IPS DF 6.9 (cell line): ENCODE data around the gene ARHGAP32.

Experiments used
- DNase-seq: peaks from one replicate; pipeline ENCODE4 v3.0.0-alpha.2; 2013; ENCODE audit warnings: low read depth, low spot score
- H3K27ac ChIP-seq: one replicate; pipeline ENCODE4 v1.5.1; 2013; ENCODE audit warnings: low read length, control low read depth
- H3K27me3 ChIP-seq: 2 replicates; pipeline ENCODE4 v1.6.1; 2013; ENCODE audit warnings: mild to moderate bottlenecking, low read length; ENCODE audit not compliant: control insufficient read depth, insufficient read depth
- H3K36me3 ChIP-seq: 2 replicates; pipeline ENCODE4 v1.6.1; 2013; ENCODE audit warnings: low read length; ENCODE audit not compliant: control insufficient read depth, insufficient read depth
- H3K4me1 ChIP-seq: 2 replicates; pipeline ENCODE4 v1.6.1; 2013; ENCODE audit warnings: low read length; ENCODE audit not compliant: control insufficient read depth, insufficient read depth
- H3K4me3 ChIP-seq: 2 replicates; pipeline ENCODE4 v1.5.1; 2013; ENCODE audit warnings: mild to moderate bottlenecking, low read length
- H3K9me3 ChIP-seq: 2 replicates; pipeline ENCODE4 v1.6.1; 2013; ENCODE audit warnings: low read length, inconsistent platforms; ENCODE audit not compliant: control insufficient read depth, insufficient read depth
- WGBS: extraction: QIAGEN DNeasy Blood & Tissue Kit; methylation state at CpG from one replicate; pipeline ENCODE4 v1.1.7; 2013; ENCODE audit warnings: mixed read lengths, missing lambda C conversion rate; ENCODE audit not compliant: insufficient read length, insufficient coverage; 5-methylcytosine and 5-hydroxymethylcytosine counted together

The ARHGAP32 gene

DNA sequence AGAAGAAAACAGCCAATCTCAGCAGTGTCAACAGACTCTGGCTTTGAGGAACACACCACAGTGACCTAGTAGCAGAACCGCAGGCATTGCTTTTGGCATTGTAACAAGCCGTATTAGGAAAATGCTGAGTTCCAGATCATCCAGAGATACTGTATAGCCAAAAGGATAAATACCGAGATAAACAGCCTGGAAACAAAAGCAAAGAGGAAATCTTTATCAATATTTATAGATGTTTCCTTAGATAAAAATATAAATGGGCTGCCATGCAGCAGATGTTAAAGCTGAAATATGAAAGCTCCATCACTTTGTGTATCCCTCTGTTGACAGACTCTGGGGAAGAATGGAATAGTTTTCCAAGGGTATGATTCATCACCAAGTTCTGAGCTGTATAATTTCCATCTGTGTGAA is 150.5 kb downstream of the ARHGAP32 start:
- Histone ChIP-seq H3K27ac (no peak overlapping the region), H3K9me3 (no peaks in the 10 kb centered on the region), H3K36me3 (no peaks in the 10 kb centered on the region), H3K27me3 (no peaks in the 10 kb centered on the region), H3K4me1 (no peaks in the 10 kb centered on the region; the same call in 1 of the 2 replicates), H3K4me3 (no peak overlapping the region)
- WGBS = no CpG with 5 or more reads among the region's 3 CpGs
- DNase-seq = no peak

DNA sequence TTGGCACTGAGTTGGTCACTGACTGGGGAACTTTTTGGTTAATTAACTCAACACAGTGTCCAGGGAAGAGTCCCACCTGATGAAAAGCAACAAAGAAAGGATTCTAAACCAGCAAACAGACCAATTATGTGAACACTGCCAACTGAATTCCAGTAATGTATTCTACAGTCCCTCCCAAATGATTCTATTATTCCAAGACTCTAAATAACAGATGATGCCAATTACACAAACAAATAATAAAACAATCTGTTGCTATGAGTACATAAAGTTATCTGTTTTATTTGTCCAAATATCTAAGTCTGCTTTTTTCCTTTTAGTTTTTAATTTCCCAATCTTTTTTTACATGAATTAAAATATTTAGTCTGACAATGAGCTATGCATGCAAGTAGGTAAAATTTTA is 151.2 kb downstream of the ARHGAP32 start:
- Histone ChIP-seq H3K27me3 (no peaks in the 10 kb centered on the region), H3K36me3 (no peaks in the 10 kb centered on the region), H3K4me1 (no peaks in the 10 kb centered on the region; the same call in 1 of the 2 replicates), H3K27ac (no peak overlapping the region), H3K9me3 (no peaks in the 10 kb centered on the region), H3K4me3 (no peak overlapping the region)
- no peak for DNase-seq

DNA sequence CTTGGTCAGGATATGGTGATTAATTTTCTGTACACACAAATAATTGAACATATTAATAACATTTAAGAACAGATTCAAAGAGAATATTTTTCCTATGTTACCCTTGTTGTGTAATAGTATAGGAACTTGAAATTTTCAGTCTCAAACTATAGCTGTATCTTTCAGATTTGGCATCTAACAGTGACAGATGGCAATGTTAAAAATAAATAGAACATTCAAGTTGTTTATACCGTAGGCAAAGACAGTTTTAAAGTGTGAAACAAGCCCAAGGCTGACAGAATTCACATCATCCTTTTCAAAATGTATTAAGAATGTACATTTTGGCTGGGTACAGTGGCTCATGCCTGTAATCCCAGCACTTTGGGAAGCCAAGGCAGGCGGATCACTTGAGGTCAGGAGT is 156.9 kb downstream of the ARHGAP32 start:
- no peak for DNase-seq
- no peak overlapping the region for H3K27ac ChIP-seq
- H3K4me1 ChIP-seq = no peaks in the 10 kb centered on the region; the same call in 1 of the 2 replicates
- no peaks in the 10 kb centered on the region for H3K27me3 ChIP-seq
- WGBS = no CpG with 5 or more reads among the region's 2 CpGs
- no peak overlapping the region for H3K4me3 ChIP-seq
- H3K9me3 ChIP-seq = no peaks in the 10 kb centered on the region
- no peaks in the 10 kb centered on the region for H3K36me3 ChIP-seq

DNA sequence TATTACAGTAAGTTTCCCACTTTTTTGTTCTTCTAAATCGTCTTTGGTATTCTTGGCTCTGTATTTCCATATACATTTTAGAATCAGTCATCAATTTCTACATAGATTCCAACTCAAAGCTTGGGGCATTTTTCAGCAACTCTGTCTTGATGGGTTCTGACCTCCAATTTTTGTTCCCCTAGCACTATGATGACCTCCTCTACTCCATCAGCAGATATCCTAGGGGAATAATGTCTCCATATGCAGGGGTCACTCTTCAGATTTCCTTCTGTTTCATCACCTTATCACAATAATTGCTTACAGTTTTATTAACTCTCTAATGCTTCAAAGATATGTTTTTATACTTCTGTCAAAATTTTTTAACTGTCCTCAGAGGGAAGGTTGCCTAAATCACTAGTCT is 158.1 kb downstream of the ARHGAP32 start:
- Histone ChIP-seq H3K9me3 (no peaks in the 10 kb centered on the region), H3K4me3 (no peak overlapping the region), H3K4me1 (no peaks in the 10 kb centered on the region; the same call in 1 of the 2 replicates), H3K27me3 (no peaks in the 10 kb centered on the region), H3K36me3 (no peaks in the 10 kb centered on the region), H3K27ac (no peak overlapping the region)
- no CpG with 5 or more reads among the region's 1 CpG for WGBS
- no peak for DNase-seq

DNA sequence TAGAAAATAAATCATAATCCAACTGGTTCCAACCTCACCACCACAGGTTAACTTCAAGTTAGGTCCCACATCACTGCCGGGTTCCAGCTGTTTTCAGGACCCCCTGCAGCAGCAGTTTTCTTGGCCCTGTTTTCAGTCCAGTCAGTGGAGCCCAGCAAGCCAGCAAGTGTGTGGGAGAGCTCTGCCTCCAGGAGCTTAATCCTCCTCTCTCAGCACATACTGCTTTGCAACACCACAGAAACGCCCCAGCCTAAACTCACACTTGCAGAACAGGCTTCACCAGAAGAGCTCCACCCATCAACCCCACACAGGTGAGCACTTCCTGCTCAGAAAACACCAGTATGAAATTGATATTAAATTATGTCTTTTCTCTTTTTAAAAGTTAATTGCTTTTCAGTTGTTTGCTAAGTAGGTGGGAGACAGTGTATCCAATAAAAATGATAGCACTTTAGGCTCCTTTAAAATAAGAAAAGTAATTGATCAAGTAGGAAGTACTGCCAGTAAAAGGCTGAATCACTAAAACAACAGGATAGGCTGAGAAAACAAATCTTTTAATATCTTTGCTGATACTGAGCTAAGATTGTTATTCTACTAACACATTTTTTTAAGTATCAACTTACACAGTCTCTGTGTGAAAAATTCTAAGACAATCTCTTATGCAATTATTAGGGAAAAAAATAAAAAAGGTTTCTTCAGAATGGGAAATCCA is 168.0 kb downstream of the ARHGAP32 start:
- Histone ChIP-seq H3K36me3 (no peaks in the 10 kb centered on the region), H3K27ac (no peak overlapping the region), H3K4me3 (no peak overlapping the region), H3K9me3 (no peaks in the 10 kb centered on the region), H3K4me1 (no peaks in the 10 kb centered on the region), H3K27me3 (no peaks in the 10 kb centered on the region)
- no CpG with 5 or more reads among the region's 2 CpGs for WGBS
- peak; percentile 13 for DNase-seq

DNA sequence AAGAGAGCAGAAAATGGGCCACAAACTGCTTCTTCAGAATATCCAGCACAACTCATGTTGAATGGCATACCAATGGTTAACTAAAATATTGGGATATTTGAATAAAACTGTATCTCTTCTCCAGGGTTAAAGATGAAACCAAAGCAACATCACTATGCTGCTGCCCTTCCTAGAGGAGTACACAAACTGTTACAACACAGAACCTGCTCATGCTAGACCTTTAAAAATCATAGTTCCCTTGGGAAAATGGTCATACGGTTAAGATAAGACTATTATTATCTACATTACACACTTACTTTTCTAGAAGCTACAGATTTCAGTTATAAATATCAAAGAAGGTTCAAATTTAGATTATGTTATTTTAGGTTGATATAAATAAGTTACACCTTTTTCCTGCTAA is 170.8 kb downstream of the ARHGAP32 start:
- WGBS = no CpG with 5 or more reads among the region's 1 CpG
- no peaks in the 10 kb centered on the region for H3K4me1 ChIP-seq
- DNase-seq = no peak
- H3K27ac ChIP-seq = no peak overlapping the region
- H3K36me3 ChIP-seq = no peaks in the 10 kb centered on the region
- no peaks in the 10 kb centered on the region for H3K9me3 ChIP-seq
- no peak overlapping the region for H3K4me3 ChIP-seq
- no peaks in the 10 kb centered on the region for H3K27me3 ChIP-seq

DNA sequence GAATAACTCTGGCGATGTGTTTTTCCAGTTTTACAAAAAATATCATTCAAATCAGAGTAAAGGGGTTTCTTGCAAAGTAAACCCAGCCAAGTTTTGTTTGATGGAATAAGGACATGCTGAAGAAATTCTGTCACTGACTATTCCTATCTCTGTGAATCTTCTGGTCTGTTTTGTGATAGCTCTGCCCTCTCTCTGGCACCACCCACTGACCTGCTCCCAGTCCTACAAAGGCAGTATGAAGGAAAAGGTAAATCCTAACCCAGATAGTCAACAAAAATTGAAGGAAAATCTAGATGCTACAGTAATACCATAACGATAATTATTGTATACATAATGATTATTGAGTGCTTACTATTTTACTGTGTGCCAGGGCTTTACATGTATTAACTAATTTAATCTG is 173.1 kb downstream of the ARHGAP32 start:
- no peak overlapping the region for H3K27ac ChIP-seq
- no peak for DNase-seq
- no peaks in the 10 kb centered on the region for H3K9me3 ChIP-seq
- no peak overlapping the region for H3K4me3 ChIP-seq
- no CpG with 5 or more reads among the region's 2 CpGs for WGBS
- H3K4me1 ChIP-seq = no peaks in the 10 kb centered on the region
- H3K27me3 ChIP-seq = no peaks in the 10 kb centered on the region
- H3K36me3 ChIP-seq = no peaks in the 10 kb centered on the region

DNA sequence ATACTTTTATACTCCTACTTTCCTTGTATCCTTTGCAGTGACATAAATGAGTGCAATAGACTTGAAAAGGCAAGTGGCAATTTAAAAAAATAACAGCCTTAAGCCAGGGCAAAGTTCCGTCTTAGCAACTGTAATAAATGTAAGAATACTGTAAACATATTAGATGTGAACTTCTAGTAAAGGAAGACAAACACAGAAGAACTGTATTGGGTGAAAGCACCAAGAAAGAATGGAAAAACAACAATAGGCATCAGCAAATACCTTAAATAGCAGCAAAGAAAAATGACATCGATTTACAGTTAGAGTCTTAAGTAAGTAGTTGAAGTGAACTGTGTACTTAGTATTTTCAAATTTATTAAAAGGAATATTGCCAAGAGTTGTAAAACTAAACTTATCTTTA is 174.0 kb downstream of the ARHGAP32 start:
- DNase-seq = no peak
- Histone ChIP-seq H3K4me1 (no peaks in the 10 kb centered on the region), H3K4me3 (no peak overlapping the region), H3K27ac (no peak overlapping the region), H3K27me3 (no peaks in the 10 kb centered on the region), H3K36me3 (no peaks in the 10 kb centered on the region), H3K9me3 (no peaks in the 10 kb centered on the region)
- no CpG with 5 or more reads among the region's 2 CpGs for WGBS

DNA sequence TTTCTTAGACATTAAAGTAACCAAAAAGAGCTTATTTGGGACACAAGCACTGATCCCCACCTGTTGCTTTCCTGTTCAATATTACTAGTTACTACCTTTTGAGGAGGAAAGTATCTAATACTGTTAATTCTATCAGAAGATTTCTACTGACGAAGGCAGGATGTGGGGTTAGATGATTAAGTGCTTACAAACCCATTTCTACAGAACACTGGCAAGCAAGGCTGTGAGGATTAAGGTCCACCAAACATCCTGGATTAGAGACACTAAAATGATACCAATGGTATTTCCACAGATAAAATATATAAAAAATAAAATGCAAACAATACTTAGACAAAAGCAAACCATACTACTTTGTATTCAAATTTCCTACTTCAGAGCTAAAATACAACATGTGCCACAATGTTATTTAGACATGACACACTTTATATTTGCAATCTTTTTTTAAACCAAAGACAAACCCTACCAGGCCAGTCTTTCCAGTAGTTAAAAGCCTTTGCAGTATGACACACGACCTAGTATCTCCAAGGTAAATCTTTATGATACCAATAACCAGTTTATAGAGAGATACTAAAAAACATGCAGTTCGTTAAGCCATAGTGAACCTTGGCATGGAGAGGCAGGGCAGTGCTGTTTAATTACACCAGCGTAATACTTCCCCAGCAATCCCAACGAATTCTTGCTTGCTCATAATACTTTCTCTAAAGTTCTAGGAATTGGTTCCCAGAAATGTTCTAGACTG is 178.2 kb downstream of the ARHGAP32 start:
- no peak overlapping the region for H3K4me3 ChIP-seq
- H3K9me3 ChIP-seq = no peaks in the 10 kb centered on the region
- no CpG with 5 or more reads among the region's 5 CpGs for WGBS
- no peaks in the 10 kb centered on the region for H3K36me3 ChIP-seq
- no peaks in the 10 kb centered on the region for H3K4me1 ChIP-seq
- no peak overlapping the region for H3K27ac ChIP-seq
- DNase-seq = no peak
- no peaks in the 10 kb centered on the region for H3K27me3 ChIP-seq

DNA sequence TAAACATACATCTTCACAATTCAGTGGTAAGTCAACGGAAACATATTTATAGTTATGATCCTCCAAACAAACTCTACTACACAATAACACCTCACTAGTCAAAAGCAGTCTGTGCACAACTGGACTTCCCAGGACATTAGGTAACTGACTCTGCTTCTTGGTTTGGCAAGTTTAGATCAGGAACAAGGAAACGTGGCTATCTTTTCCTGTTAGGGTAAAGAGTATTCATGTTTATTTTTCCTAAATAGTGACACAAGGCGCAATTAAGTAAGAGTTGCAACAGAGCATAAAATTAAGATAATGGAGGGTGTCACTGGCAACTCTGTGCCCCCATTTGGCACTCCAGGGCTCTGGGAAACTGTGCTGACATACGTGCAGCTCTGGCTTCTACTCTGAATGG is 179.2 kb downstream of the ARHGAP32 start:
- no peak overlapping the region for H3K27ac ChIP-seq
- H3K27me3 ChIP-seq = no peaks in the 10 kb centered on the region
- no CpG with 5 or more reads among the region's 4 CpGs for WGBS

DNA sequence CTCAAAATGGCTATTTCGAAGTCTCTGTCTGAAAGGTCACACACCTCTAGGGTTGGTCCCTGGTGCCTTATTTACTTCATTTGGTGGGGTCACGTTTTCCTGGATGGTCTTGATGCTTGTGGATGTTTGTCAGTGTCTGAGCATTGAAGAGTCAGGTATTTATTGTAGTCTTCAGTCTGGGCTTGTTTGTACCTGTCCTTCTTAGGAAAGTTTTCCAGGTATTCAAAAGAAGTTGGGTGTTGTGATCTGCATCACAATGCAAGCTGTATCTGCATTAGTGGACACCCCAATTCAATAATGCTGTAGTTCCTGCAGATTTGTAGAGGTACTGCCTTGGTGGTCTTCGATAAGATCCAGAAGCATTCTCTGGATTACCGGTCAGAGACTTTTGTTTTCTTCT is 186.0 kb downstream of the ARHGAP32 start:
- Histone ChIP-seq H3K27ac (no peak overlapping the region), H3K27me3 (no peaks in the 10 kb centered on the region), H3K36me3 (no peaks in the 10 kb centered on the region), H3K4me3 (no peak overlapping the region), H3K9me3 (no peaks in the 10 kb centered on the region), H3K4me1 (no peaks in the 10 kb centered on the region)
- no CpG with 5 or more reads among the region's 4 CpGs for WGBS
- DNase-seq = no peak

More for the DNA sequence above, 179.2 kb downstream of the ARHGAP32 start:
- no peaks in the 10 kb centered on the region for H3K4me1 ChIP-seq
- no peak overlapping the region for H3K4me3 ChIP-seq
- no peak for DNase-seq
- no peaks in the 10 kb centered on the region for H3K36me3 ChIP-seq
- no peaks in the 10 kb centered on the region for H3K9me3 ChIP-seq
